Transverse colon (tissue), 4 donors: ENCODE data around the gene DNAAF8. TPM values are rescaled to one million over a fixed set of nuclear protein-coding genes. Genes with fewer than 3 reads are reported as not detected.

Experiments
- DNase-seq: peaks from one replicate; pipeline ENCODE4 v3.0.0-alpha.2; 2019
- H3K27ac ChIP-seq, 4 donors: fragments of 200-600 bp; sonication (generic); 2 replicates each; pipeline ENCODE4 v1.5.1; 2016 to 2018; ENCODE audit warnings: inconsistent platforms in 4 of 4
- H3K27me3 ChIP-seq: fragments of 200-600 bp; sonication (generic); 2 replicates; pipeline ENCODE4 v1.5.1; 2017; ENCODE audit warnings: inconsistent platforms
- H3K36me3 ChIP-seq, 4 donors: fragments of 200-600 bp; sonication (generic); 2 replicates each; pipeline ENCODE4 v1.5.1; 2017 to 2019; ENCODE audit warnings: inconsistent platforms in 4 of 4
- H3K4me1 ChIP-seq, 4 donors: fragments of 200-600 bp; sonication (generic); 2 replicates each; pipeline ENCODE4 v1.5.1; 2017 to 2020; ENCODE audit warnings: inconsistent platforms in 4 of 4
- H3K4me3 ChIP-seq, 4 donors: fragments of 200-600 bp; sonication (generic); 1 replicate in 1 of 4; 2 replicates in 3 of 4; pipeline versions ENCODE4 v1.5.1 to v1.6.1; 2017 to 2019; ENCODE audit warnings: inconsistent platforms in 4 of 4
- H3K9me3 ChIP-seq, 2 donors: fragments of 200-600 bp; sonication (generic); 2 replicates each; pipeline ENCODE4 v1.5.1; 2017 to 2019; ENCODE audit warnings: inconsistent platforms in 2 of 2
- CTCF ChIP-seq, 5 experiments: fragments of 200-600 bp in 3 of 5; fragments of 450-650 bp in 2 of 5; sonication (generic) in 3 of 5; IDR thresholded peaks; 1 replicate in 2 of 5; 2 replicates in 3 of 5; pipeline ENCODE4 v1.5.1; 2016 to 2017; ENCODE audit warnings: antibody characterized with exemption in 5 of 5, inconsistent platforms in 3 of 5, mild to moderate bottlenecking in 2 of 5, moderate library complexity in 1 of 5
- EP300 ChIP-seq: sonication (generic); formaldehyde crosslinking; IDR thresholded peaks from one replicate; pipeline ENCODE4 v1.6.1; 2017; ENCODE audit warnings: antibody characterized with exemption, low read depth
- POLR2A ChIP-seq: fragments of 450-650 bp; IDR thresholded peaks from one replicate; pipeline ENCODE4 v1.6.1; 2016; ENCODE audit warnings: antibody characterized with exemption, mild to moderate bottlenecking, moderate library complexity
- POLR2AphosphoS5 ChIP-seq, 3 donors: sonication (generic); formaldehyde crosslinking; IDR thresholded peaks; one replicate each; pipeline ENCODE4 v1.6.1; 2016; ENCODE audit warnings: antibody characterized with exemption in 3 of 3
- WGBS, 2 donors: methylation state at CpG; one replicate each; pipeline ENCODE4 v1.1.5; 2018; ENCODE audit warnings: low coverage in 1 of 2; 5-methylcytosine and 5-hydroxymethylcytosine counted together
- in situ Hi-C, 4 donors: fragments of 200-750 bp; cut with MboI; loops; one replicate each; pipeline versions ENCODE4 v1.15.0 to v1.15.1; 2017; ENCODE audit warnings: low sequenced_read_pairs in 3 of 4, low pct_ligation_motif_present in 1 of 4, low pct_unique_long_range_greater_than_20kb in 1 of 4
- intact Hi-C: fragments of 100-400 bp; cut with DNase I; formaldehyde crosslinking; loops from one replicate; pipeline ENCODE4 v1.15.1; 2023; ENCODE audit warnings: low total_unique reads
- total RNA-seq, 4 donors: library from RNA; depleted of rRNA; stranded (reverse); fragments of >200 nt; gene quantifications; one replicate each; pipeline ENCODE4 v1.1.0, GENCODE V29; 2016

The DNAAF8 gene
- total RNA-seq, 4 donors from 2014 or later = 0.55 to 2.9 (median 0.60) TPM; not detected in 1

- Histone ChIP-seq H3K4me1 (peaks cover 0 to 18% (median 12%) of the 10 kb centered on the region in 4 donors), H3K4me3 (no peak overlapping the region), H3K27me3 (no peaks in the 10 kb centered on the region), H3K9me3 (no peaks in the 10 kb centered on the region), H3K27ac (no peak overlapping the region), H3K36me3 (no peaks in the 10 kb centered on the region)
- 47 to 100% methylated on average over 1 to 3 of the region's 3 CpGs for WGBS, 2 donors
- in situ Hi-C loops = no loop called here
- intact Hi-C loops = no loop called here
- TF ChIP-seq EP300 = no peak
- no peak for TF ChIP-seq POLR2A
- TF ChIP-seq CTCF (IDR thresholded peaks at IDR 0.05) = no peak
- TF ChIP-seq POLR2AphosphoS5 (IDR thresholded peaks at IDR 0.05) = no peak
- DNase-seq = no peak
These were observed 37.3 kb downstream of the DNAAF8 start for GRCh38 chr16:4771646-4772045.

- Histone ChIP-seq H3K9me3 (no peaks in the 10 kb centered on the region), H3K27me3 (no peaks in the 10 kb centered on the region), H3K27ac (no peak overlapping the region), H3K4me1 (peaks cover 0 to 17% (median 11%) of the 10 kb centered on the region in 4 donors), H3K36me3 (no peaks in the 10 kb centered on the region), H3K4me3 (no peak overlapping the region)
- 86 to 88% methylated on average over 2 to 5 of the region's 5 CpGs for WGBS, 2 donors
- TF ChIP-seq POLR2A (no peak), EP300 (no peak), CTCF (IDR thresholded peaks at IDR 0.05) (no peak), POLR2AphosphoS5 (IDR thresholded peaks at IDR 0.05) (no peak)
- intact Hi-C loops (no loop called here), in situ Hi-C loops (no loop called here)
- no peak for DNase-seq
These were observed 38.0 kb downstream of the DNAAF8 start for GRCh38 chr16:4772351-4772750.

- no peak for DNase-seq
- Histone ChIP-seq H3K27me3 (no peaks in the 10 kb centered on the region), H3K4me3 (no peak overlapping the region), H3K4me1 (no peaks in the 10 kb centered on the region), H3K36me3 (no peaks in the 10 kb centered on the region), H3K9me3 (no peaks in the 10 kb centered on the region), H3K27ac (no peak overlapping the region)
- 86% methylated on average over 9 of the region's 13 CpGs; no CpG with 5 or more reads in 1 of the 2 donors for WGBS, 2 donors
- TF ChIP-seq POLR2A (no peak), EP300 (no peak), POLR2AphosphoS5 (IDR thresholded peaks at IDR 0.05) (no peak), CTCF (IDR thresholded peaks at IDR 0.05) (no peak)
- intact Hi-C loops = no loop called here
- in situ Hi-C loops = no loop called here
These were observed 40.7 kb downstream of the DNAAF8 start for GRCh38 chr16:4775005-4775404.

GRCh38 chr16:4776141-4776705 is 41.9 kb downstream of the DNAAF8 start:
- Histone ChIP-seq H3K4me3 (no peak overlapping the region), H3K36me3 (no peaks in the 10 kb centered on the region), H3K27ac (no peak overlapping the region), H3K9me3 (no peaks in the 10 kb centered on the region), H3K4me1 (no peaks in the 10 kb centered on the region), H3K27me3 (no peaks in the 10 kb centered on the region)
- no peak for DNase-seq
- in situ Hi-C loops = no loop called here
- 79 to 100% methylated on average over 1 to 2 of the region's 2 CpGs for WGBS, 2 donors
- TF ChIP-seq CTCF (IDR thresholded peaks at IDR 0.05) (no peak), POLR2AphosphoS5 (IDR thresholded peaks at IDR 0.05) (no peak), POLR2A (no peak), EP300 (no peak)
- intact Hi-C loops = no loop called here
